OCI-LY3 (cell line): ENCODE results near the gene ERG.

Experiments used
- H2AFZ ChIP-seq: fragments of 200-600, 300-600 bp; shearing (Covaris generic); 2 replicates; pipeline ENCODE4 v1.6.0; 2014; ENCODE audit warnings: antibody characterized with exemption, low read depth, low read length
- H3K27ac ChIP-seq: fragments of 200-600, 300-600 bp; sonication (generic); 2 replicates; pipeline ENCODE4 v1.5.1; 2014; ENCODE audit warnings: mild to moderate bottlenecking, low read length, moderate library complexity, mixed read lengths
- H3K27me3 ChIP-seq: fragments of 200-600, 300-600 bp; sonication (generic); 2 replicates; pipeline ENCODE4 v1.6.1; 2014; ENCODE audit warnings: low read depth, low read length, mixed read lengths
- H3K36me3 ChIP-seq: fragments of 200-600, 300-600 bp; sonication (generic); replicated peaks from 2 replicates; pipeline ENCODE3; 2014; ENCODE audit warnings: low read depth, low read length, mixed read lengths
- H3K4me1 ChIP-seq: fragments of 300-600, 200-600 bp; sonication (generic); 2 replicates; pipeline ENCODE4 v1.6.1; 2014; ENCODE audit warnings: low read length, mixed read lengths
- H3K4me2 ChIP-seq: fragments of 200-600, 300-600 bp; sonication (generic); 2 replicates; pipeline ENCODE4 v1.6.1; 2014; ENCODE audit warnings: low read length, mixed read lengths
- H3K4me3 ChIP-seq: fragments of 300-600, 200-600 bp; sonication (generic); 2 replicates; pipeline ENCODE4 v1.5.1; 2014; ENCODE audit warnings: antibody characterized with exemption, mild to moderate bottlenecking, low read length, moderate library complexity
- H3K79me2 ChIP-seq: fragments of 300-600, 200-600 bp; shearing (Covaris generic); 2 replicates; pipeline ENCODE4 v1.6.1; 2014; ENCODE audit warnings: mild to moderate bottlenecking, low read length, mixed read lengths
- H3K9ac ChIP-seq: fragments of 300-600, 200-600 bp; shearing (Covaris generic); 2 replicates; pipeline ENCODE4 v1.6.0; 2014; ENCODE audit warnings: mild to moderate bottlenecking, low read length, moderate library complexity
- H3K9me3 ChIP-seq: fragments of 200-600, 300-600 bp; shearing (Covaris generic); 2 replicates; pipeline ENCODE4 v1.6.1; 2014; ENCODE audit warnings: low read length, mixed read lengths; ENCODE audit not compliant: insufficient read depth
- H4K20me1 ChIP-seq: fragments of 200-600, 300-600 bp; sonication (generic); 2 replicates; pipeline ENCODE4 v1.6.1; 2016; ENCODE audit warnings: low read length, mixed read lengths; ENCODE audit not compliant: insufficient read depth
- EZH2phosphoT487 ChIP-seq: fragments of 200-600 bp; shearing (Covaris generic); IDR thresholded peaks from 2 replicates; pipeline ENCODE4 v1.6.1; 2018; ENCODE audit warnings: antibody characterized with exemption, mixed run types, low read depth
- TF ChIP-seq, protein P1 (sequence below): fragments of 200-600, 300-600 bp; sonication (generic); IDR thresholded peaks from 2 replicates; pipeline ENCODE4 v1.5.1; 2014; ENCODE audit warnings: antibody characterized with exemption, low read length, low read depth

The ERG gene

DNA sequence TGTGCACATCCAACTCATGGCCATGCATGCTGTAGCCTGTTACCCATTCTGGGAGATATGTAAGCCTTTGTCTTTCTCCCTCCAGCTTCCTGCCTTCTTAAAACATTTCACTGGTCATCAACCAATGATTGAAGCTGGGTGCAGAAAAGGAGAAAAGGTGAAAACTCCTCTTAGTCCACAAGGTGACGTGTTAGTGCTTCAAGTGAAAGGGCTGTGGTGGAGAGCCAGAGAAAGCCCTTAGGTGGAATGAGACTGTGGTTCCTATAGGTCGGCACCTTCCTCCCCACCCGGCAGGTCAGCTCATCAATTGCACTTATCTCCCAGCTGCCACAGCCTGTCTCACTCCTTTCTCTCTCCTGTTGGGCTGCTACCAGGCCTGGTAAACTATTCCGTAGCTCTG, 30.4 kb downstream of the ERG start:
- Histone ChIP-seq H3K27ac (no peak overlapping the region), H3K9ac (no peak overlapping the region), H3K36me3 (no peaks in the 10 kb centered on the region)

DNA sequence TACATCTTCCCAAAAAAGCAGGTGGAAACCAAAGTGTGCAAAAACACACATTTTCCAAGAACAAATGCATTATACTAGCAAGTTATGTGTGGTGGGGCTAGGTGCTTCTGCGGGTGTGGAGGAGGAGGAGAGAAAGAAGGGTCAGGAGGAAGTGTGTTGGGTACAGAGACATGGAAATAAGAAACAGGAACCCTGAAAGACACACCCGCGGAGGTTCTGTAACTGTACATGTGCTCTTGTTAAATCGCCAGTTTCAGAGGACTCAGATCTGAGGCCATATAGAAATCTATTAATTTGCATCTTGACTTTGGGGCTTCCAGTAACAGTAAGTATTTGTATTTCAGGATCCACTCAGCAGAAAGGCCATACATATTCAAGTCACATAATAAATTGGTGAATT, 30.9 kb downstream of the ERG start:
- Histone ChIP-seq H3K9me3 (no peaks in the 10 kb centered on the region), H3K27ac (no peak overlapping the region), H3K79me2 (no peaks in the 10 kb centered on the region), H3K4me1 (no peaks in the 10 kb centered on the region), H3K4me2 (no peak overlapping the region), H3K36me3 (no peaks in the 10 kb centered on the region), H4K20me1 (no peaks in the 10 kb centered on the region), H2AFZ (no peak overlapping the region), H3K27me3 (no peaks in the 10 kb centered on the region), H3K4me3 (no peak overlapping the region), H3K9ac (no peak overlapping the region)
- TF ChIP-seq, protein P1, sequence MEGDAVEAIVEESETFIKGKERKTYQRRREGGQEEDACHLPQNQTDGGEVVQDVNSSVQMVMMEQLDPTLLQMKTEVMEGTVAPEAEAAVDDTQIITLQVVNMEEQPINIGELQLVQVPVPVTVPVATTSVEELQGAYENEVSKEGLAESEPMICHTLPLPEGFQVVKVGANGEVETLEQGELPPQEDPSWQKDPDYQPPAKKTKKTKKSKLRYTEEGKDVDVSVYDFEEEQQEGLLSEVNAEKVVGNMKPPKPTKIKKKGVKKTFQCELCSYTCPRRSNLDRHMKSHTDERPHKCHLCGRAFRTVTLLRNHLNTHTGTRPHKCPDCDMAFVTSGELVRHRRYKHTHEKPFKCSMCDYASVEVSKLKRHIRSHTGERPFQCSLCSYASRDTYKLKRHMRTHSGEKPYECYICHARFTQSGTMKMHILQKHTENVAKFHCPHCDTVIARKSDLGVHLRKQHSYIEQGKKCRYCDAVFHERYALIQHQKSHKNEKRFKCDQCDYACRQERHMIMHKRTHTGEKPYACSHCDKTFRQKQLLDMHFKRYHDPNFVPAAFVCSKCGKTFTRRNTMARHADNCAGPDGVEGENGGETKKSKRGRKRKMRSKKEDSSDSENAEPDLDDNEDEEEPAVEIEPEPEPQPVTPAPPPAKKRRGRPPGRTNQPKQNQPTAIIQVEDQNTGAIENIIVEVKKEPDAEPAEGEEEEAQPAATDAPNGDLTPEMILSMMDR = no peak
- no peak for TF ChIP-seq EZH2phosphoT487

More for the DNA sequence above, 30.4 kb downstream of the ERG start:
- no peaks in the 10 kb centered on the region for H3K27me3 ChIP-seq
- H3K9me3 ChIP-seq = no peaks in the 10 kb centered on the region
- no peak overlapping the region for H2AFZ ChIP-seq
- H3K4me1 ChIP-seq = no peaks in the 10 kb centered on the region
- TF ChIP-seq, protein P1 = no peak
- H3K79me2 ChIP-seq = no peaks in the 10 kb centered on the region
- no peak overlapping the region for H3K4me3 ChIP-seq
- H4K20me1 ChIP-seq = no peaks in the 10 kb centered on the region
- H3K4me2 ChIP-seq = no peak overlapping the region

DNA sequence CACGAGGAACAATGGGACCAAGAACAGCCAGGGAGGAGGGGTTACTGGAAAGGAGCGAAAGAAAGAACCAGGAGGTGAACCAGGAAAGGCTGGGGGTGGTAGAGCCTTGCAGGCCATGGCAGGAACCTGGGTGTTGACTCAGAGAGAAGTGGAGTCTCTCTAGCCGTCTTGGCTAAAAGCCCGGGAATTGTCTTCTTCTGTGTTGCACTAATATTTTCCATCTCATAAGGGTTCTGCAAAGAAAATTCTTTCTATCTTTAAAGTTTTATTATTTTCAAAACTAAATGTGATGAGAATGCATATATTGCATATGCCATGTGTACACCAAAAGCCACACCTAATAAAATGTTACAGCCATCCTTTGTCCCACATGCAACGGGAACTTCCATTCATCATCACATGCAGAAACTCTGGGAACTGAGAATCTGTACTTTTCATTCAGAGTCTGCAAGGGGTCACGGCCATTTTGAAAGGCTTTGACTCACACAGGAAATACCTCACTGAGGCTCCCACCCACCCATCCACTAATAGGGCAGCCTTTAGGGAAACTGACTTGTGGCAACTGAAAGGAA, 38.0 kb downstream of the ERG start:
- Histone ChIP-seq H3K4me2 (no peak overlapping the region), H3K4me1 (no peaks in the 10 kb centered on the region), H3K4me3 (no peak overlapping the region), H4K20me1 (no peaks in the 10 kb centered on the region), H3K27me3 (no peaks in the 10 kb centered on the region), H3K9me3 (no peaks in the 10 kb centered on the region), H2AFZ (no peak overlapping the region), H3K36me3 (no peaks in the 10 kb centered on the region), H3K27ac (no peak overlapping the region), H3K79me2 (no peaks in the 10 kb centered on the region), H3K9ac (no peak overlapping the region)
- TF ChIP-seq, protein P1 = no peak
- TF ChIP-seq EZH2phosphoT487 = no peak

DNA sequence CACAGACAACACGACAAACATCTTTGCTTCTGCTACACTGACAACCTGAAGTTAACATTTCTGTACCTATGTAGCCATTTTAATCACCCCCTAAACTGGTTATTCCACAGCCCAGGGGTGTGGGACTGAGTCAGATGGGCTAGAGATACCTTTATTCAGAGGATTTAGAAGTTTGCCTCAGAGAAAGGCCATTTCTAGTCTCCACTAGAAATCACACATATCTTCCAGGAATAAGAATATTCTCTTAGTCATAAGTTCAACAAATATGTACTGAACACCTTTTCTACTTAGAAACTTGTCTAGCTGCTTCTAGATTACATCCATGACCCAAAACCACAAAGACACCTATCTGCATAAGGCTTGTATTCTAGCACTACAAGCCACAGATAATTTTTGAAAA, 38.8 kb downstream of the ERG start:
- no peaks in the 10 kb centered on the region for H4K20me1 ChIP-seq
- H3K36me3 ChIP-seq = no peaks in the 10 kb centered on the region
- no peak overlapping the region for H3K9ac ChIP-seq
- no peak overlapping the region for H3K4me3 ChIP-seq
- H3K27me3 ChIP-seq = no peaks in the 10 kb centered on the region
- no peak overlapping the region for H3K27ac ChIP-seq
- no peak for TF ChIP-seq EZH2phosphoT487
- H2AFZ ChIP-seq = no peak overlapping the region
- H3K9me3 ChIP-seq = no peaks in the 10 kb centered on the region
- no peaks in the 10 kb centered on the region for H3K4me1 ChIP-seq
- no peaks in the 10 kb centered on the region for H3K79me2 ChIP-seq
- no peak overlapping the region for H3K4me2 ChIP-seq

DNA sequence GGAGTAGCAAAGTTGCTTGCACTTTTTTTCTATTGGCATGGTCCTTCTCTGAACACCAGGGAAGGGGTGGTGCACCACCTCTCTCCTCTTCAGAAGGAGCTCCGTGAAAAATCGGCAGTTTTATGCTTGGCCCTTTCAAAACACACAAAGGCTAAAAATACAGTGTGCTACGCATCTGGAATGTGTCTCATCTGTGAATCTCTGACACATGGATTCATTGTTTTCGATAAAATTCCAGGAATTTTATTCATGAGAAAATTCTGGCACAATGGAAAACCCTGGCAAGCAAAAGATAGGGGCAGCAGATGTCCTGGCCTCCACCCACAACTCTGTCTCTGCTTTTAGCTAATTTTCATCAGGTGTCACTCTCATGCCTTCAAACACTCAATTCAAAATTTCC, 42.9 kb downstream of the ERG start:
- no peak overlapping the region for H3K4me2 ChIP-seq
- no peaks in the 10 kb centered on the region for H3K27me3 ChIP-seq
- no peak for TF ChIP-seq EZH2phosphoT487
- TF ChIP-seq, protein P1 = no peak
- no peak overlapping the region for H3K27ac ChIP-seq
- no peak overlapping the region for H3K4me3 ChIP-seq
- no peak overlapping the region for H3K9ac ChIP-seq
- H2AFZ ChIP-seq = no peak overlapping the region
- no peaks in the 10 kb centered on the region for H4K20me1 ChIP-seq
- H3K9me3 ChIP-seq = no peaks in the 10 kb centered on the region
- no peaks in the 10 kb centered on the region for H3K36me3 ChIP-seq
- no peaks in the 10 kb centered on the region for H3K79me2 ChIP-seq
- H3K4me1 ChIP-seq = no peaks in the 10 kb centered on the region
